GM18499 (cell line): ENCODE data around the gene PSPN.

Source experiments
- ATAC-seq: cut with Tn5 transposase; IDR thresholded peaks from one replicate; pipeline ENCODE4 v1.9.1; 2021; ENCODE audit warnings: moderate number of reproducible peaks; ENCODE audit not compliant: insufficient read depth, unreplicated experiment

Gene PSPN

GRCh38 chr19:6334490-6335285 is 41.0 kb downstream of the PSPN start:
- no peak for ATAC-seq

GRCh38 chr19:6333439-6333838 is 42.3 kb downstream of the PSPN start, which contains the start of gene ACER1:
TSS of gene ACER1 (minus strand) at chr19:6333612. CDS start at chr19:6333551, 61 bp downstream.
- ATAC-seq: no peak

GRCh38 chr19:6326815-6327214 is 48.9 kb downstream of the PSPN start:
- ATAC-seq: no peak

- no peak for ATAC-seq
These were observed 50.1 kb downstream of the PSPN start for GRCh38 chr19:6325614-6326013.
